ENCODE data around the gene OR2AJ1.

- TF ChIP-seq TAF1 (IDR thresholded peaks at IDR 0.05; ENCODE audit: borderline replicate concordance, low read depth, low read length) (no peak), POLR2A (IDR thresholded peaks at IDR 0.05; ENCODE audit: low read depth, low read length) (no peak), POLR2AphosphoS5 (IDR thresholded peaks at IDR 0.05; ENCODE audit: low read depth, low read length) (no peak)
Observed at GRCh38 chr1:247964933-247965332, 40.2 kb downstream of the OR2AJ1 start, which contains the start of gene OR2AK2.

Data from GM12892 (cell line).